Aorta (tissue), 5 donors: ENCODE results near the gene ARSJ. TPM values are rescaled to one million over a fixed set of nuclear protein-coding genes. Genes with fewer than 3 reads are reported as not detected.

Experiments used
- ATAC-seq: fragments of 200-7000 bp; cut with Tn5 transposase; one replicate; pipeline ENCODE4 v1.9.1; 2022; ENCODE audit warnings: moderate library complexity; ENCODE audit not compliant: low FRiP score
- DNase-seq, 2 donors: peaks; one replicate each; pipeline ENCODE4 v3.0.0-alpha.2; 2020
- H3K27ac ChIP-seq, 2 donors: one replicate each; pipeline ENCODE4 v1.5.1; 2013; ENCODE audit warnings: low read length in 2 of 2, mild to moderate bottlenecking in 2 of 2, moderate library complexity in 2 of 2, control low read depth in 1 of 2, inconsistent platforms in 1 of 2, low read depth in 1 of 2
- H3K27me3 ChIP-seq, 2 donors: one replicate each; pipeline ENCODE4 v1.6.1; 2013; ENCODE audit warnings: control low read depth in 1 of 2, low read length in 1 of 2, mild to moderate bottlenecking in 1 of 2, moderate library complexity in 1 of 2; ENCODE audit not compliant: insufficient read depth in 2 of 2, control insufficient read depth in 1 of 2
- H3K36me3 ChIP-seq, 2 donors: one replicate each; pipeline ENCODE4 v1.6.1; 2013; ENCODE audit warnings: control low read depth in 1 of 2, low read length in 1 of 2, mild to moderate bottlenecking in 1 of 2; ENCODE audit not compliant: insufficient read depth in 2 of 2, control insufficient read depth in 1 of 2
- H3K4me1 ChIP-seq, 2 donors: one replicate each; pipeline ENCODE4 v1.6.1; 2013; ENCODE audit warnings: low read length in 2 of 2, control low read depth in 1 of 2, mild to moderate bottlenecking in 1 of 2, moderate library complexity in 1 of 2; ENCODE audit not compliant: insufficient read depth in 2 of 2, control insufficient read depth in 1 of 2
- H3K4me3 ChIP-seq, 2 donors: one replicate each; pipeline ENCODE4 v1.5.1; 2013; ENCODE audit warnings: low read length in 2 of 2, control low read depth in 1 of 2, mild to moderate bottlenecking in 1 of 2
- H3K9me3 ChIP-seq: one replicate; pipeline ENCODE4 v1.6.1; 2013; ENCODE audit warnings: mild to moderate bottlenecking, low read length; ENCODE audit not compliant: control insufficient read depth
- WGBS, 2 donors: extraction: QIAGEN DNeasy Blood & Tissue Kit; methylation state at CpG; one replicate each; pipeline ENCODE4 v1.1.7; 2013; 5-methylcytosine and 5-hydroxymethylcytosine counted together
- intact Hi-C, 2 donors: fragments of 100-400 bp; cut with DNase I; formaldehyde crosslinking; loops; one replicate each; pipeline versions ENCODE4 v1.14.2 to v1.15.0; 2022
- polyA plus RNA-seq, 2 donors: library from polyadenylated mRNA; stranded (reverse); fragments of 200-250 nt; gene quantifications; one replicate each; pipeline ENCODE4 v1.2.3, GENCODE V29; 2013
- total RNA-seq, 2 donors: library from RNA; stranded (reverse); fragmentation: NEBNext Ultra II Directional; extraction: Animal tissue kit (Norgen Biotek cat#: 25700); gene quantifications; one replicate each; pipeline ENCODE4 v1.2.1, GENCODE V29; 2021
- donor health status: healthy with polysubstance abuse.
- donor health status: Bipolar disorder and iron deficiency.
- donor health status: DM: no; HTN: no; CAD: no.
- donor health status: DM: no; HTN: no; CAD: no.
- donor health status: DM: yes; HTN: yes; CAD: no.

Gene ARSJ
- total and polyA plus RNA-seq, 4 donors = 4.5 to 42.4 (median 9.2) TPM

- WGBS, 2 donors = 98 to 100% methylated on average over 1 of the region's 1 CpG
- Histone ChIP-seq H3K27me3 (no peaks in the 10 kb centered on the region), H3K9me3 (no peaks in the 10 kb centered on the region), H3K27ac (no peak overlapping the region), H3K36me3 (no peaks in the 10 kb centered on the region), H3K4me1 (no peaks in the 10 kb centered on the region), H3K4me3 (no peak overlapping the region)
- intact Hi-C loops = no loop called here
- ATAC-seq = no peak
- DNase-seq = no peak
Measured at GRCh38 chr4:113997206-113997605, 17.8 kb upstream of the ARSJ start.

GRCh38 chr4:113996599-113997177 is 17.2 kb upstream of the ARSJ start:
- no peaks in the 10 kb centered on the region for H3K36me3 ChIP-seq
- H3K27me3 ChIP-seq = no peaks in the 10 kb centered on the region
- no peak for DNase-seq
- 88 to 91% methylated on average over 4 of the region's 4 CpGs for WGBS, 2 donors
- ATAC-seq = no peak
- intact Hi-C loops = no loop called here
- H3K4me3 ChIP-seq = no peak overlapping the region
- H3K27ac ChIP-seq = no peak overlapping the region
- H3K4me1 ChIP-seq = no peaks in the 10 kb centered on the region
- H3K9me3 ChIP-seq = no peaks in the 10 kb centered on the region

GRCh38 chr4:113993887-113994286 is 14.4 kb upstream of the ARSJ start:
- no peaks in the 10 kb centered on the region for H3K4me1 ChIP-seq
- H3K27me3 ChIP-seq = no peaks in the 10 kb centered on the region

GRCh38 chr4:113990886-113991285 is 11.4 kb upstream of the ARSJ start:
- no peak for DNase-seq
- no peaks in the 10 kb centered on the region for H3K4me1 ChIP-seq
- H3K27ac ChIP-seq = no peak overlapping the region
- no peak overlapping the region for H3K4me3 ChIP-seq
- 55 to 65% methylated on average over 3 of the region's 3 CpGs for WGBS, 2 donors
- H3K27me3 ChIP-seq = no peaks in the 10 kb centered on the region
- H3K36me3 ChIP-seq = no peaks in the 10 kb centered on the region
- ATAC-seq = no peak
- intact Hi-C loops = no loop called here
- no peaks in the 10 kb centered on the region for H3K9me3 ChIP-seq

More at GRCh38 chr4:113993887-113994286, 14.4 kb upstream of the ARSJ start:
- no peak for DNase-seq
- no peak for ATAC-seq
- Histone ChIP-seq H3K27ac (no peak overlapping the region), H3K9me3 (no peaks in the 10 kb centered on the region), H3K36me3 (no peaks in the 10 kb centered on the region), H3K4me3 (no peak overlapping the region)
- intact Hi-C loops = no loop called here

- H3K27ac ChIP-seq = no peak overlapping the region
- H3K27me3 ChIP-seq = no peaks in the 10 kb centered on the region
- ATAC-seq = no peak
- no peaks in the 10 kb centered on the region for H3K36me3 ChIP-seq
- H3K4me1 ChIP-seq = peaks cover 0 to 1% of the 10 kb centered on the region in 2 donors
- H3K4me3 ChIP-seq = no peak overlapping the region
- whole genome bisulfite sequencing, 2 donors = 67 to 72% methylated on average over 3 of the region's 3 CpGs
- H3K9me3 ChIP-seq = no peaks in the 10 kb centered on the region
- no peak for DNase-seq
- intact Hi-C loops = no loop called here
Measured at GRCh38 chr4:113987382-113987941, 8.0 kb upstream of the ARSJ start.

- peak overlapping the region in 1 of 2 donors; percentile 5 for H3K4me3 ChIP-seq
- no peaks in the 10 kb centered on the region for H3K36me3 ChIP-seq
- intact Hi-C loops = no loop called here
- no peaks in the 10 kb centered on the region for H3K9me3 ChIP-seq
- H3K4me1 ChIP-seq = peaks cover 1 to 7% of the 10 kb centered on the region in 2 donors
- no peak overlapping the region for H3K27ac ChIP-seq
- WGBS, 2 donors = 78 to 82% methylated on average over 4 of the region's 4 CpGs
- H3K27me3 ChIP-seq = no peaks in the 10 kb centered on the region
- ATAC-seq (no peak), DNase-seq (no peak)
Measured at GRCh38 chr4:113982181-113982580, 2.7 kb upstream of the ARSJ start.

- Histone ChIP-seq H3K4me3 (no peak overlapping the region), H3K27ac (no peak overlapping the region), H3K36me3 (no peaks in the 10 kb centered on the region), H3K9me3 (no peaks in the 10 kb centered on the region), H3K4me1 (peaks cover 1 to 7% of the 10 kb centered on the region in 2 donors), H3K27me3 (no peaks in the 10 kb centered on the region)
- intact Hi-C loops = no loop called here
- no peak for DNase-seq
- no peak for ATAC-seq
- WGBS, 2 donors = 93 to 94% methylated on average over 2 of the region's 2 CpGs
Measured at GRCh38 chr4:113981591-113981990, 2.1 kb upstream of the ARSJ start.

- H3K4me3 ChIP-seq = peak overlapping the region; percentile 71 to 93
- H3K27ac ChIP-seq = peak overlapping the region; percentile 71 to 87
- no peaks in the 10 kb centered on the region for H3K9me3 ChIP-seq
- intact Hi-C loops = loop anchor here (5.0 to 10.0 kb wide), 4 partner anchors 218 to 585 kb away; partner anchors contain the start of gene CAMK2D (in 1 of the 2)
- no peak for DNase-seq
- WGBS, 2 donors = 0 to 1% methylated on average over 17 of the region's 17 CpGs
- no peaks in the 10 kb centered on the region for H3K36me3 ChIP-seq
- ATAC-seq = no peak
- H3K4me1 ChIP-seq = peaks cover under 1 to 7% of the 10 kb centered on the region in 2 donors
- no peaks in the 10 kb centered on the region for H3K27me3 ChIP-seq
Measured at GRCh38 chr4:113979905-113980615, 613 bp upstream of the ARSJ start.
